ENCODE data around the gene PDCD10.

Gene PDCD10

GRCh38 chr3:167780214-167780883, 45.7 kb upstream of the PDCD10 start:
- ChIA-PET CTCF (no interaction called here), POLR2A (no interaction called here)
- H3K27ac ChIP-seq (ENCODE audit: extremely low read depth, low read depth, low read length) = no peak overlapping the region
- H3K36me3 ChIP-seq (ENCODE audit: control insufficient read depth in 2 of 2, insufficient read depth in 1 of 2, low read length in 2 of 2) = no peaks in the 10 kb centered on the region
- no peaks in the 10 kb centered on the region for H3K4me1 ChIP-seq (ENCODE audit: control insufficient read depth, insufficient read depth, low read length)
- no peaks in the 10 kb centered on the region for H3K9me3 ChIP-seq (ENCODE audit: control insufficient read depth, insufficient read depth, low read depth, low read length)
- no peak for TF ChIP-seq ZNF221 (tag by site-specific recombination; IDR thresholded peaks at IDR 0.05; ENCODE audit: borderline replicate concordance)
- TF ChIP-seq ZFHX2 (tag by site-specific recombination; conservative IDR thresholded peaks at IDR 0.05) = no peak
- TF ChIP-seq ZNF404 (tag by site-specific recombination; IDR thresholded peaks at IDR 0.05) = no peak
- TF ChIP-seq ZNF211 (tag by site-specific recombination; IDR thresholded peaks at IDR 0.05; ENCODE audit: low read depth) = no peak
- TF ChIP-seq ZNF138 (tag by site-specific recombination; IDR thresholded peaks at IDR 0.05; ENCODE audit: borderline replicate concordance) = no peak
- no peak overlapping the region for H3K4me3 ChIP-seq (ENCODE audit: low read depth, low read length)

GRCh38 chr3:167777356-167777755, 42.7 kb upstream of the PDCD10 start:
- POLR2A ChIA-PET = no interaction called here

More at GRCh38 chr3:167777356-167777755, 42.7 kb upstream of the PDCD10 start:
- Histone ChIP-seq H3K4me3 (ENCODE audit: low read depth, low read length) (no peak overlapping the region), H3K4me1 (ENCODE audit: control insufficient read depth, insufficient read depth, low read length) (no peaks in the 10 kb centered on the region), H3K9me3 (ENCODE audit: control insufficient read depth, insufficient read depth, low read depth, low read length) (no peaks in the 10 kb centered on the region), H3K27ac (ENCODE audit: extremely low read depth, low read depth, low read length) (no peak overlapping the region), H3K36me3 (ENCODE audit: control insufficient read depth in 2 of 2, insufficient read depth in 1 of 2, low read length in 2 of 2) (no peaks in the 10 kb centered on the region)
- CTCF ChIA-PET = interaction anchor here (0.7 kb wide), 1 partner anchor 14 kb away, joined by 3 read pairs; no protein-coding TSS in a partner anchor
- TF ChIP-seq KLF9 (tag by site-specific recombination; IDR thresholded peaks at IDR 0.05; ENCODE audit: low read depth) (no peak), ZNF398 (tag by site-specific recombination; IDR thresholded peaks at IDR 0.05) (no peak), ZNF157 (tag by site-specific recombination; IDR thresholded peaks at IDR 0.05) (no peak), KLF17 (tag by site-specific recombination; IDR thresholded peaks at IDR 0.05) (no peak), PRDM4 (tag by site-specific recombination; IDR thresholded peaks at IDR 0.05) (no peak), ZFHX2 (tag by site-specific recombination; conservative IDR thresholded peaks at IDR 0.05) (no peak), ZNF704 (tag by site-specific recombination; IDR thresholded peaks at IDR 0.05) (no peak), ZNF518A (tag by site-specific recombination; conservative IDR thresholded peaks at IDR 0.05; ENCODE audit: low read depth) (no peak), MZF1 (tag by site-specific recombination; IDR thresholded peaks at IDR 0.05; ENCODE audit: borderline replicate concordance) (no peak), ZNF404 (tag by site-specific recombination; IDR thresholded peaks at IDR 0.05) (no peak)
